Ureter (tissue), 1 donor: ENCODE measurements around the gene HOXC9. TPM values are rescaled to one million over a fixed set of nuclear protein-coding genes. Genes with fewer than 3 reads are reported as not detected.
"Not testable (repeated sequence)": the region's sequence is repeated elsewhere in the genome, so short reads cannot be mapped to it uniquely, and the experiment has no call there.

Experiments used
- DNase-seq: peaks from one replicate; pipeline ENCODE4 v3.0.0-alpha.2; 2020; ENCODE audit warnings: low spot score
- total RNA-seq: library from RNA; stranded (reverse); gene quantifications from one replicate; pipeline ENCODE4 v1.2.4, GENCODE V29; 2023
- donor health status: DM: yes; HTN: yes; CAD: no.

HOXC9 gene
- total RNA-seq, 1 donor from 2014 or later, result 1.7 TPM

GRCh38 chr12:54040148-54040494 lies 40.2 kb downstream of the HOXC9 start:
- no peak for DNase-seq

- no peak for DNase-seq
These were observed 40.7 kb downstream of the HOXC9 start for GRCh38 chr12:54040648-54041047.

GRCh38 chr12:54041097-54041690 lies 41.2 kb downstream of the HOXC9 start:
- no peak for DNase-seq

- not testable (repeated sequence) for DNase-seq
These were observed 42.1 kb downstream of the HOXC9 start for GRCh38 chr12:54042033-54042432.

GRCh38 chr12:54042970-54043853 lies 43.3 kb downstream of the HOXC9 start:
- no peak for DNase-seq

GRCh38 chr12:54044425-54045103 lies 44.6 kb downstream of the HOXC9 start:
- DNase-seq, result no peak

- DNase-seq, result no peak
These were observed 45.4 kb downstream of the HOXC9 start for GRCh38 chr12:54045401-54045800.

- DNase-seq, result no peak
These were observed 46.0 kb downstream of the HOXC9 start for GRCh38 chr12:54045868-54046521.

- DNase-seq, result no peak
These were observed 46.8 kb downstream of the HOXC9 start for GRCh38 chr12:54046809-54047159.

- DNase-seq, result no peak
These were observed 47.4 kb downstream of the HOXC9 start for GRCh38 chr12:54047160-54047963.

GRCh38 chr12:54047964-54048303 lies 48.0 kb downstream of the HOXC9 start:
- no peak for DNase-seq

- DNase-seq, result no peak
These were observed 48.6 kb downstream of the HOXC9 start for GRCh38 chr12:54048406-54049093.

GRCh38 chr12:54049108-54049507 lies 49.1 kb downstream of the HOXC9 start:
- no peak for DNase-seq

- DNase-seq, result no peak
These were observed 50.5 kb downstream of the HOXC9 start for GRCh38 chr12:54050482-54050810.

GRCh38 chr12:54051026-54051842 lies 51.3 kb downstream of the HOXC9 start:
- DNase-seq, result no peak

GRCh38 chr12:54051874-54052437 lies 52.0 kb downstream of the HOXC9 start:
- no peak for DNase-seq

- no peak for DNase-seq
These were observed 52.6 kb downstream of the HOXC9 start for GRCh38 chr12:54052438-54053002.
